Fibroblast of the aortic adventitia (primary cell): ENCODE data around the gene AUTS2. TPM values are rescaled to one million over a fixed set of nuclear protein-coding genes. Genes with fewer than 3 reads are reported as not detected.
A peak's percentile ranks its signal among the peaks of the same experiment; 100 is the strongest.

Source experiments
- DNase-seq: peaks from one replicate; pipeline ENCODE4 v3.0.0-alpha.2; 2010; ENCODE audit warnings: low read depth
- H3K4me3 ChIP-seq: 2 replicates; pipeline ENCODE4 v1.5.1; 2011; ENCODE audit warnings: low read depth, mild to moderate bottlenecking, control low read depth, low read length, moderate library complexity
- CTCF ChIP-seq: IDR thresholded peaks from 2 replicates; pipeline ENCODE4 v1.5.1; 2011; ENCODE audit warnings: mild to moderate bottlenecking, low read length, control low read depth, inconsistent platforms; ENCODE audit not compliant: insufficient read depth
- total RNA-seq: library from RNA; depleted of rRNA; stranded (reverse); fragments of >200 nt; gene quantifications from 2 replicates; pipeline ENCODE4 v1.2.3, GENCODE V29; 2012; ENCODE audit warnings: low replicate concordance

Gene AUTS2
- total RNA-seq, 1 donor, result 10.7 TPM

- no peak for TF ChIP-seq CTCF
- H3K4me3 ChIP-seq, result no peak overlapping the region
Observed at GRCh38 chr7:69873512-69873911, 275.2 kb downstream of the AUTS2 start.

GRCh38 chr7:69878015-69878414 is 279.7 kb downstream of the AUTS2 start:
- DNase-seq, result no peak
- TF ChIP-seq CTCF, result no peak
- no peak overlapping the region for H3K4me3 ChIP-seq

More at GRCh38 chr7:69873512-69873911, 275.2 kb downstream of the AUTS2 start:
- DNase-seq, result peak; percentile 15

- no peak for TF ChIP-seq CTCF
- H3K4me3 ChIP-seq, result no peak overlapping the region
- DNase-seq, result no peak
Observed at GRCh38 chr7:69878591-69878990, 280.3 kb downstream of the AUTS2 start.

GRCh38 chr7:69879989-69880388 is 281.7 kb downstream of the AUTS2 start:
- H3K4me3 ChIP-seq, result no peak overlapping the region
- DNase-seq, result no peak
- no peak for TF ChIP-seq CTCF

GRCh38 chr7:69880840-69881239 is 282.6 kb downstream of the AUTS2 start:
- no peak overlapping the region for H3K4me3 ChIP-seq
- no peak for TF ChIP-seq CTCF
- no peak for DNase-seq

GRCh38 chr7:69882269-69882668 is 284.0 kb downstream of the AUTS2 start:
- no peak for TF ChIP-seq CTCF
- no peak for DNase-seq
- H3K4me3 ChIP-seq, result no peak overlapping the region

- no peak overlapping the region for H3K4me3 ChIP-seq
- no peak for DNase-seq
- no peak for TF ChIP-seq CTCF
Observed at GRCh38 chr7:69883399-69883891, 285.2 kb downstream of the AUTS2 start.
